Endothelial cell of umbilical vein (primary cell): ENCODE measurements around the gene WAS.

Experiments used
- EZH2 ChIP-seq: IDR thresholded peaks from 2 replicates; pipeline ENCODE4 v1.6.1; 2012; ENCODE audit warnings: borderline replicate concordance, low read depth, mild to moderate bottlenecking, moderate library complexity, low read length, inconsistent platforms; ENCODE audit not compliant: severe bottlenecking
- FOS ChIP-seq: IDR thresholded peaks from 2 replicates; pipeline ENCODE4 v1.6.1; 2011; ENCODE audit warnings: mild to moderate bottlenecking, low read length, moderate library complexity, borderline replicate concordance; ENCODE audit not compliant: insufficient read depth
- GATA2 ChIP-seq: IDR thresholded peaks from 2 replicates; pipeline ENCODE4 v1.7.0; 2011; ENCODE audit warnings: low read depth, mild to moderate bottlenecking, moderate library complexity, mixed read lengths, low read length; ENCODE audit not compliant: insufficient read length, insufficient read depth
- JUN ChIP-seq: IDR thresholded peaks from 2 replicates; pipeline ENCODE4 v1.6.1; 2011; ENCODE audit warnings: borderline replicate concordance, low read depth; ENCODE audit not compliant: insufficient read length, insufficient read depth
- MAX ChIP-seq: IDR thresholded peaks from 2 replicates; pipeline ENCODE4 v1.6.1; 2011; ENCODE audit not compliant: insufficient read depth, insufficient read length
- MYC ChIP-seq: IDR thresholded peaks from one replicate; pipeline ENCODE4 v1.6.1; 2011; ENCODE audit warnings: mild to moderate bottlenecking, low read depth, low read length
- POLR2A ChIP-seq: IDR thresholded peaks from 2 replicates; pipeline ENCODE4 v1.6.1; 2012; ENCODE audit warnings: low read depth, mild to moderate bottlenecking, control low read depth, low read length
- POLR2AphosphoS5 ChIP-seq: IDR thresholded peaks from 2 replicates; pipeline ENCODE4 v1.6.1; 2012; ENCODE audit warnings: low read depth, mild to moderate bottlenecking, control low read depth, low read length, moderate library complexity; ENCODE audit not compliant: insufficient read depth
- TF ChIP-seq, protein P1 (sequence below), 2 donors: IDR thresholded peaks; 1 replicate in 1 of 2; 2 replicates in 1 of 2; pipeline ENCODE4 v1.5.1; 2011; ENCODE audit warnings: low read length in 2 of 2, mild to moderate bottlenecking in 2 of 2, moderate library complexity in 2 of 2, control low read depth in 1 of 2, inconsistent platforms in 1 of 2, low read depth in 1 of 2; ENCODE audit not compliant: insufficient read depth in 1 of 2; ENCODE audit errors: extremely low read depth in 1 of 2

DNA sequence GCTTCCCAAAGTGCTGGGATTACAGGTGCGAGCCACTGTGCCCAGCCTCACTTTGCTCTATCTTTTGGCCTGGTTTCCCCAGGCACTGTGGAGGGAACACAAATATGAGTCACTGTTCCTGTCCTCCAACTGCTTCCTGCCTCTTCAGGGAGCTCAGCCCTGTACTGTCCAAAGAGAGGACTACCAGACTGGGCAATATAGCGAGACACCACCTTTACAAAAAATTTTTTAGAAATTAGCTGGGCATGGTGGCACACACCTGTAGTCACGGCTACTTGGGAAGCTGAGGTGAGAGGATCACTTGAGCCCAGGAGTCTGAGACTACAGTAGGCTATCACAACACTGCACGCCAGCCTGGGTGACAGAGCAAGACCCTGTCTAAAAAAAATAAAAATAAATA, 16.9 kb upstream of the WAS start:
- TF ChIP-seq POLR2AphosphoS5 (no peak), POLR2A (no peak), MYC (no peak), EZH2 (no peak), JUN (no peak), FOS (no peak), MAX (no peak), GATA2 (no peak)
- TF ChIP-seq, protein P1, sequence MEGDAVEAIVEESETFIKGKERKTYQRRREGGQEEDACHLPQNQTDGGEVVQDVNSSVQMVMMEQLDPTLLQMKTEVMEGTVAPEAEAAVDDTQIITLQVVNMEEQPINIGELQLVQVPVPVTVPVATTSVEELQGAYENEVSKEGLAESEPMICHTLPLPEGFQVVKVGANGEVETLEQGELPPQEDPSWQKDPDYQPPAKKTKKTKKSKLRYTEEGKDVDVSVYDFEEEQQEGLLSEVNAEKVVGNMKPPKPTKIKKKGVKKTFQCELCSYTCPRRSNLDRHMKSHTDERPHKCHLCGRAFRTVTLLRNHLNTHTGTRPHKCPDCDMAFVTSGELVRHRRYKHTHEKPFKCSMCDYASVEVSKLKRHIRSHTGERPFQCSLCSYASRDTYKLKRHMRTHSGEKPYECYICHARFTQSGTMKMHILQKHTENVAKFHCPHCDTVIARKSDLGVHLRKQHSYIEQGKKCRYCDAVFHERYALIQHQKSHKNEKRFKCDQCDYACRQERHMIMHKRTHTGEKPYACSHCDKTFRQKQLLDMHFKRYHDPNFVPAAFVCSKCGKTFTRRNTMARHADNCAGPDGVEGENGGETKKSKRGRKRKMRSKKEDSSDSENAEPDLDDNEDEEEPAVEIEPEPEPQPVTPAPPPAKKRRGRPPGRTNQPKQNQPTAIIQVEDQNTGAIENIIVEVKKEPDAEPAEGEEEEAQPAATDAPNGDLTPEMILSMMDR (IDR thresholded peaks at IDR 0.05; ENCODE audit: extremely low read depth in 1 of 2, insufficient read depth in 1 of 2, low read depth in 1 of 2, low read length in 2 of 2): no peak
